ENCODE results near the gene ZNF491.

DNA sequence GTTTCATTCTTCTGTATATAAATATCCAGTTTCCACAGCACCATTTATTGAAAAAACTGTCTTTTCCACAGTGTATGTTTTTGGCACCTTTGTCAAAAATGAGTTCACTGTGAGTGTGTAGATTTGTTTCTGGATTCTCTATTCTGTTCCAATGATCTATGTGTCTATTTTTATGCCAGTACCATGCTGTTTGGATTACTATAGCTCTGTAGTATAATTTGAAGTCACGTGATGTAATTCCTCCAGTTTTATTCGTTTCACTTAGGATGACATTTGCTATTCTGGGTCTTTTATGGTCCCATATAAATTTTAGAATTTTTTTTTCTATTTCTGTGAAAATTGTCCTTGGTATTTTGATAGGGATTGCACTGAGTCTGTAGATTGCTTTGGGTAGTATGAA lies 48.6 kb upstream of the ZNF491 start:
- TF ChIP-seq, protein P1, sequence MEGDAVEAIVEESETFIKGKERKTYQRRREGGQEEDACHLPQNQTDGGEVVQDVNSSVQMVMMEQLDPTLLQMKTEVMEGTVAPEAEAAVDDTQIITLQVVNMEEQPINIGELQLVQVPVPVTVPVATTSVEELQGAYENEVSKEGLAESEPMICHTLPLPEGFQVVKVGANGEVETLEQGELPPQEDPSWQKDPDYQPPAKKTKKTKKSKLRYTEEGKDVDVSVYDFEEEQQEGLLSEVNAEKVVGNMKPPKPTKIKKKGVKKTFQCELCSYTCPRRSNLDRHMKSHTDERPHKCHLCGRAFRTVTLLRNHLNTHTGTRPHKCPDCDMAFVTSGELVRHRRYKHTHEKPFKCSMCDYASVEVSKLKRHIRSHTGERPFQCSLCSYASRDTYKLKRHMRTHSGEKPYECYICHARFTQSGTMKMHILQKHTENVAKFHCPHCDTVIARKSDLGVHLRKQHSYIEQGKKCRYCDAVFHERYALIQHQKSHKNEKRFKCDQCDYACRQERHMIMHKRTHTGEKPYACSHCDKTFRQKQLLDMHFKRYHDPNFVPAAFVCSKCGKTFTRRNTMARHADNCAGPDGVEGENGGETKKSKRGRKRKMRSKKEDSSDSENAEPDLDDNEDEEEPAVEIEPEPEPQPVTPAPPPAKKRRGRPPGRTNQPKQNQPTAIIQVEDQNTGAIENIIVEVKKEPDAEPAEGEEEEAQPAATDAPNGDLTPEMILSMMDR (IDR thresholded peaks at IDR 0.05; ENCODE audit: low read depth, low read length) = no peak
- TF ChIP-seq EZH2phosphoT487 (IDR thresholded peaks at IDR 0.05; ENCODE audit: low read depth) = no peak

Measured in OCI-LY3 (cell line).